Cardiac septum (tissue), 1 donor: ENCODE measurements around the gene TTC6. TPM values are rescaled to one million over a fixed set of nuclear protein-coding genes. Genes with fewer than 3 reads are reported as not detected.

Experiments used
- DNase-seq: peaks from one replicate; pipeline ENCODE4 v3.0.0-alpha.2; 2020; ENCODE audit warnings: low spot score
- intact Hi-C: fragments of 100-400 bp; cut with DNase I; formaldehyde crosslinking; loops from one replicate; pipeline ENCODE4 v1.14.0; 2022
- total RNA-seq: library from RNA; stranded (reverse); fragmentation: NEBNext Ultra II Directional; extraction: Animal tissue kit (Norgen Biotek cat#: 25700); gene quantifications from one replicate; pipeline ENCODE4 v1.2.1, GENCODE V29; 2021
- donor health status: DM: no; HTN: no; CAD: no.

TTC6 gene
- total RNA-seq, 1 donor from 2014 or later: 0.13 TPM

GRCh38 chr14:37585101-37585511 is 10.3 kb upstream of the TTC6 start:
- intact Hi-C loops: no loop called here
- no peak for DNase-seq

GRCh38 chr14:37585971-37586796 is 9.2 kb upstream of the TTC6 start:
- intact Hi-C loops: no loop called here

GRCh38 chr14:37586797-37587130 is 8.7 kb upstream of the TTC6 start:
- intact Hi-C loops: no loop called here

More at GRCh38 chr14:37585971-37586796, 9.2 kb upstream of the TTC6 start:
- no peak for DNase-seq

GRCh38 chr14:37587131-37587803 is 8.2 kb upstream of the TTC6 start:
- intact Hi-C loops: no loop called here
- no peak for DNase-seq

More at GRCh38 chr14:37586797-37587130, 8.7 kb upstream of the TTC6 start:
- no peak for DNase-seq

GRCh38 chr14:37587881-37588666 is 7.4 kb upstream of the TTC6 start:
- intact Hi-C loops: no loop called here
- no peak for DNase-seq

DNA sequence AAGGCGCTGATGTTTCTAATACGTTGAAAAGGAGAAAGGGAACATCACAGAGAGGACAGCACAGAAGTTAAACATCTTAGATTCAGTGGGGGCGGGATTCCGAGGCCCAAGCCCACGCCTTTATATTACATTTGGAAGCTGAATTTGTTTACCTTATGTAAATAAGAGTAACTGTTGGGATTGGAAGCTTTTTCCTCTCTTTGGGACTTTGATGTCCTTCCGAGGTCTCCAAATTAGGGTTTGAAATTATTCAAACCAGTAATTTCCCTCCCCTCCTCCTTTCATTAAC is 6.8 kb upstream of the TTC6 start:
- intact Hi-C loops: no loop called here
- no peak for DNase-seq

DNA sequence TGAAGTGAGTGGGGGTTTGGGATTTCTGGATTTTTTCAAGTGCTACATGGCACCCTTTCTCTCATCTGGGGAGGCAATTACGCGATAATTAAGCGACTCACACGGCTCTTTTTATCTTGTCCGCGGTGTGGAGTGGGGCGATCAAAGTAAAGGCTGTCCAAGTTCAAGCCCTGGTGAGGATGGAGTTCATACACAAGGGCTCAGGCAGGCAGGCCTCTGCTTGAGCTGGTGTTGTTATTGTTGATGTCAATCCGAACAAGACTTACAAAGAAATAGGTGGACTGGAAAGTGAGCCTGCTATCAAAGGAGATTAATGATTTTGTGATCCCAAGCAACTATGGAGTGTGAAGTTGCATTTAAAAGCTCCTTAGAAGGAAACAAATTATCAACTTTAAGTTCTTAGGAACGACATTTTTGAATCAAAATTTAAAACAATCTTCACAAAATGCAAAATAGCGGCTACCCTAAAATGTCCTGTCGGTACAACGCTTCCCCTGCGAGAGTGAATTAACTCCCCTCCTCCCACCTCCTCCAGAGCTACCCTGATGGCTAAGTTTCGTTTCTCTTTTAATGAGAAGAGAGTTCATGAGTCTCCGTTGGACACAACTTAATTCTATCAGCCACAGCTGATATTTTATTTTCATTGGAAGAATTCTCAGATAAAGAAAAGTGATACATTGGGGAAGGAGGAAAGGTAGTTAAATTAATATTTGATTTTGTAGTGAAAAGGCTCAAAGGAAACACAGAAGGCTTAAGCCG is 6.3 kb upstream of the TTC6 start:
- DNase-seq: no peak
- intact Hi-C loops: no loop called here

DNA sequence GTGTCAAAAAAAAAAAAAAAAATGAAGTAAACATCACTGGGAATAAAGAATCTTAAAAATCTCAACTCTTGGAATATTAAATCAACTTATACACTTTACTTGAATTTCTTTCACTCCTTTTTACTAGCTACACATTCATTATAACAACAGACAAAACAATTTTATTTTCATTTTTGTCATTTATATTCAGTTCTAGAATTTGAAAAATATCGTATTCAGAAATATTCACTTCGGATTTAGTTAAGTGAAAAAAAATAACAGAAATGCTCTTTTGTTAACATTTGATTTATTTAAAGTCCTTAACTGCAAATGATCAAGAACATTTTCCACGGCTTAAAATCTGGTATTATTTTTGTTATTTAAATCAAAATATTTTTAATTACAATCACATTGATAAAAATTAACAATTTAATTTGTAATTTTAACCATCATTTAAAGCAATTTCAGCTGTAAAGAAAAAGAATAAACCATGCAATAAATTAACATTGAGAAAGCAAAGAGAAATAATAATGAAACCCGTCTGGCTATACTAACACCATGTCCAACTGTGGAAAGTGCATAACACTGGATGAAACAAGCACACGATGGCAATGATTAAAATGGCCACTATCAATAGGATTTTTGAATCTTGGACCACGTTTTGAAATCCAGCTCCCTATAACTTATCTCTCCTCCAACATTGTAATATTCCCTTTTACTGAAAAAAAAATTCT is 5.6 kb upstream of the TTC6 start:
- intact Hi-C loops: loop anchor here (5.0 kb wide), 1 partner anchor 343 kb away; no protein-coding TSS in a partner anchor
- no peak for DNase-seq

- intact Hi-C loops: loop anchor here (5.0 kb wide), 1 partner anchor 343 kb away; no protein-coding TSS in a partner anchor
- no peak for DNase-seq
Measured at GRCh38 chr14:37590428-37591139, 4.8 kb upstream of the TTC6 start.

- intact Hi-C loops: loop anchor here (5.0 kb wide), 1 partner anchor 344 kb away; no protein-coding TSS in a partner anchor
- no peak for DNase-seq
Measured at GRCh38 chr14:37591311-37591940, 4.0 kb upstream of the TTC6 start.

GRCh38 chr14:37591941-37592481 is 3.4 kb upstream of the TTC6 start:
- intact Hi-C loops: loop anchor here (5.0 kb wide), 1 partner anchor 345 kb away; no protein-coding TSS in a partner anchor
- DNase-seq: no peak

- no peak for DNase-seq
- intact Hi-C loops: loop anchor here (5.0 kb wide), 1 partner anchor 345 kb away; no protein-coding TSS in a partner anchor
Measured at GRCh38 chr14:37592482-37593408, 2.7 kb upstream of the TTC6 start.

DNA sequence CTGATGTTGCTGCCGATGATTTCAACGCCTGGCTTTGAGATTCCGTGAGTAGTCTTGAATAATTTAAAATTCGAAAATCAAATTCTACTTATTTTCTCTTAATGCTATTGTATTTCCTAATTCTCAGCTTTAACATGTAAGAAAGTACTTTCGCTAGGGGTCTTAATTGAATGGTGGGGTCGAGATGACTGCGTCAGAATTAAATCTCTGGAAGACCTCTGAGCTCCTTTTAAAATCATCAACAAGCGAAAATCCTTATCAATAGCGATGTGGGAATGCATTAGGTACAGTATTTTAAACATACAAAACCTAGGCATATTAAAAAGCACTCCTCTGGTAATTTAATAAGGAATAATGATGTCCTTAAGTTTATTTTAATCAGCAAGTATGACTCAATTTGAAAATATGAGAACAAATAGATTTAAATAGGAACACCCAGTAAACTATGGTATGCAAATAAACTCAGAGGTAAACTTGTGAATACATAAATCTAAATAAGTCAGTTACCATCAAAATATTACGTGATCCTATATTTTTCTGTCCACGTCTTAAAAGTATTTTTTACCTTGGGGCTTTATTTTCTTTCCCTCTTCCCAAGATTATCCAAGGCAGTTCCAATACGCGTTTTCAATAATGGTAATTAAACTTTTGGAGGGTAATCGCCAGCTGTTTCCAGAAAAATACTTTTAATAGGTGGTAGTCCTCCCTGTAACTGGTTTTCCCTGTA is 1.8 kb upstream of the TTC6 start:
- intact Hi-C loops: loop anchor here (5.0 kb wide), 1 partner anchor 346 kb away; no protein-coding TSS in a partner anchor
- DNase-seq: no peak

DNA sequence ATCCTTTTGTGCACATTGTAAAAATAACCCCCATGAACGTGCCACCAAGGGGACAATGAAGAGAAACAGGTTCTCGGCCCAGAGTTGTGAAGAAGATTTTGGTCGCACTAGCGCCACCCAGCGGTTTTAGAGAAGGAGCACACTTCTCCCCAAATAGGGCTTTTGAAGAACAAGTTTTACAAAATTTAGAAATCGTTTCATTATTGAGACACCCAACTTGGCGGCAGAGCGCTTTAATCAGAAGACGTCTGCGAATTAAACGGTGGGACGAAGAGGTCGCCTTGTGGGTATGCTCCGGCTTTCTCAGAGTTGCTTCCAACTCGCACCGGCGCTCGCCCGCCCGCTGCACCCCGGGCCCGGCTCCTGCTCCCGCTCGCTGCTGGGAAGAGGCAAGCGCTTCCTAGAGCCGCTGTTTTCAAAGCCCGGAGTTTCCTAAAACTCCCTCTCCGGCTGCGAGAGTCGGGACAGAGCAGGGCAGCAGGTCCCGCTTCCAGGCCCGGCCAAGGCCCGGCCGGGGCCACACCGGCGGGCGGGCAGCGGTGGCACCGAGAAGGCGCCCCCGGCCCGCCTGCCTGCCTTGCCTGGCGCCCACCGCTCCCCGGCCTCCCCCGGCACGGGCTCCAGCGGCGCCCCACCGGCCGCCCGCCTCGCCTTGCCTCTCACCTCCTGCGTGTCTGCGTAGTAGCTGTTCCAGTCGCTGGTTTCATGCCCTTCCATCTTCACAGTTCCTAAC is 1.0 kb upstream of the TTC6 start:
- no peak for DNase-seq
- intact Hi-C loops: loop anchor here (5.0 kb wide), 1 partner anchor 347 kb away; no protein-coding TSS in a partner anchor
